Measurements from ENCODE around the gene FCMR. TPM values are rescaled to one million over a fixed set of nuclear protein-coding genes. Genes with fewer than 3 reads are reported as not detected.
"Not testable (repeated sequence)": the region's sequence is repeated elsewhere in the genome, so short reads cannot be mapped to it uniquely, and the experiment has no call there.

The FCMR gene
- total and polyA plus RNA-seq, 8 donors, result 3.3 to 6.7 (median 4.8) TPM; not detected in 2

GRCh38 chr1:206926286-206926685, 4.5 kb upstream of the FCMR start:
- WGBS, 5 donors, result 69 to 95% (median 92%) methylated on average over 2 of the region's 2 CpGs
- Histone ChIP-seq H3K27ac (peak overlapping the region in 1 of 5 donors; percentile 53), H3K4me3 (no peak overlapping the region), H3K36me3 (peaks cover 0 to 27% (median 12%) of the 10 kb centered on the region in 4 donors), H3K9me3 (no peaks in the 10 kb centered on the region), H3K4me1 (peaks cover 5 to 28% (median 15%) of the 10 kb centered on the region in 4 donors), H3K27me3 (no peaks in the 10 kb centered on the region)
- TF ChIP-seq CTCF (IDR thresholded peaks at IDR 0.05), result no peak
- no peak for TF ChIP-seq POLR2A (IDR thresholded peaks at IDR 0.05)
- TF ChIP-seq EP300 (IDR thresholded peaks at IDR 0.05), result no peak
- no peak for TF ChIP-seq POLR2AphosphoS5 (IDR thresholded peaks at IDR 0.05)
- intact Hi-C loops (cut with DNase I; ENCODE audit: low total_unique reads), result no loop called here
- no peak for DNase-seq

DNA sequence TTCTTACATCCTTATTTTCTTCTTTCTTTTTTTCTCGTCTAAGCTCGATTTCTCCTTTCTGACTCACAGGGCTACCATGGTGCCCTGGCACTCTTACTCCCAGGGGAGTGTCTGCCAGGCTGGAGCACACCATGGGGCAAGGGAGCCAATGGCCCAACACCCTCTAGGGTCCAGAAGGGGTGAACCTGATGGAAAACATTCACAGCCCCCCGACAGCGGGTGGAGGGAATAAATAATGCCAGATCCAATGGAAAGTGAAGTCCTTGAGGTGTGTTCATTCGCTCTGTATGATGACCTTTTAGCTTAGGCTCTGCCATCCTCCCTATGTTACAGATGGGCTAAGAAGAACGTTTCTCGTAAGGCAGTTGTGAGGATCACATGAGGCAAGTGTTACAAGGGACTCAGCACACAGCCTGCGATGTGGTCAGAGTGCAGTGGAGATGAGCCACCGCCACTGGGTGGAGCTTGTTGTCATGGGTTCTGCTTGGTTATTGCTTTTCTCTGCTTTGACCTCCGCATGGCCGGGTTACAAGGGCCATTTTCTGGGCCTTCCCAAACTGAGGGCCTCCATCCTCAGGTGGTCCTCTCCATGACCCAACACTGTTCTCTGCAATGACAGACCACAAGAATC, 3.5 kb upstream of the FCMR start:
- Histone ChIP-seq H3K36me3 (peaks cover 0 to 16% (median 7%) of the 10 kb centered on the region in 4 donors), H3K27ac (peak overlapping the region in 4 of 5 donors; percentile 10 to 57 (median 36)), H3K9me3 (no peaks in the 10 kb centered on the region), H3K27me3 (no peaks in the 10 kb centered on the region), H3K4me1 (peaks cover 5 to 27% (median 15%) of the 10 kb centered on the region in 4 donors), H3K4me3 (no peak overlapping the region)
- peak; percentile 52 to 71 for DNase-seq
- 75 to 85% (median 79%) methylated on average over 11 of the region's 11 CpGs for whole genome bisulfite sequencing, 5 donors
- intact Hi-C loops (cut with DNase I; ENCODE audit: low total_unique reads), result no loop called here
- TF ChIP-seq CTCF (IDR thresholded peaks at IDR 0.05) (no peak), EP300 (IDR thresholded peaks at IDR 0.05) (no peak), POLR2A (IDR thresholded peaks at IDR 0.05) (no peak), POLR2AphosphoS5 (IDR thresholded peaks at IDR 0.05) (no peak)

DNA sequence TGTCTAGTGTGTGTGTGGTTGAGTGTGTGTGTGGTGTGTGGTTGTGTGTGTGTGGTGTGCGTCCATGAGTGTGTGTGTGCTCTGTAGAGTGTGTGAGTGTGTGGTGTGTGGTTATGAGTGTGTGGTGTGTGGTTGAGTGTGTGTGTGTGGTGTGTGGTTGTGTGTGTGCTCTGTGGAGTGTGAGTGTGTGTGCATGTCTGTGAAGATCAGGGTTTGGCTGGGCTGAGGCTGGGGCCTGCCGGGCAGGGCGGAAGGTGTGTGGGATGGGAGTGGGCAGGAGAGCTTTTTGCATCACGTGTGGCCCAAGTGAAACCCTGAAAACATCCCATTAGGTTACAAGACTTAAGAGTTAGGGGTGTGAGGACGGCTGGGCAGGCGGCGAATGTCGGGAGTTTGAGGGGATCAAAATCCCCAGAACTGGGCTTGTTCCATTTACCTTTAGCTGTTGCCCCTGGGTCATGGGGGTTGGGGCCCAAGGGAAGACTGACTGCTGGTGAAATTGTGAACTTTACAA, 2.9 kb upstream of the FCMR start:
- Histone ChIP-seq H3K36me3 (peaks cover 0 to 10% (median 4%) of the 10 kb centered on the region in 4 donors), H3K4me1 (peaks cover 5 to 23% (median 15%) of the 10 kb centered on the region in 4 donors), H3K4me3 (no peak overlapping the region), H3K27me3 (no peaks in the 10 kb centered on the region), H3K27ac (peak overlapping the region in 3 of 5 donors; percentile 10 to 57 (median 46)), H3K9me3 (no peaks in the 10 kb centered on the region)
- no peak for TF ChIP-seq EP300 (IDR thresholded peaks at IDR 0.05)
- no peak for TF ChIP-seq CTCF (IDR thresholded peaks at IDR 0.05)
- TF ChIP-seq POLR2A (IDR thresholded peaks at IDR 0.05), result no peak
- TF ChIP-seq POLR2AphosphoS5 (IDR thresholded peaks at IDR 0.05), result no peak
- WGBS, 5 donors, result 74 to 82% (median 81%) methylated on average over 8 of the region's 8 CpGs
- DNase-seq, result no peak
- intact Hi-C loops (cut with DNase I; ENCODE audit: low total_unique reads), result no loop called here

GRCh38 chr1:206923961-206924557, 2.3 kb upstream of the FCMR start:
- intact Hi-C loops (cut with DNase I; ENCODE audit: low total_unique reads); H3K4me3 ChIP-seq; H3K36me3 ChIP-seq; DNase-seq; H3K27ac ChIP-seq; H3K27me3 ChIP-seq; H3K9me3 ChIP-seq: not testable (repeated sequence)
- H3K4me1 ChIP-seq, result peaks cover 5 to 23% (median 12%) of the 10 kb centered on the region in 4 donors
- peak in 1 of 4 donors; percentile 14 for TF ChIP-seq POLR2A (IDR thresholded peaks at IDR 0.05)
- 87 to 97% (median 95%) methylated on average over 4 of the region's 4 CpGs for WGBS, 5 donors

Data from stomach (tissue), 9 donors.